Thyroid gland (tissue), 4 donors: Measurements from ENCODE around the gene HOXB1. TPM values are rescaled to one million over a fixed set of nuclear protein-coding genes. Genes with fewer than 3 reads are reported as not detected.

ENCODE experiments used
- DNase-seq, 2 donors: peaks; one replicate each; pipeline ENCODE4 v3.0.0-alpha.2; 2019
- H3K27ac ChIP-seq, 3 donors: fragments of 200-600 bp; sonication (generic); 1 replicate in 2 of 3; 2 replicates in 1 of 3; pipeline ENCODE4 v1.5.1; 2016 to 2019; ENCODE audit warnings: mild to moderate bottlenecking in 1 of 3, moderate library complexity in 1 of 3
- H3K27me3 ChIP-seq: fragments of 200-600 bp; sonication (generic); one replicate; pipeline ENCODE4 v1.5.1; 2019
- H3K36me3 ChIP-seq, 2 donors: fragments of 200-600 bp; sonication (generic); one replicate each; pipeline ENCODE4 v1.5.1; 2016 to 2019
- H3K4me1 ChIP-seq, 2 donors: fragments of 200-600 bp; sonication (generic); one replicate each; pipeline ENCODE4 v1.5.1; 2017 to 2019
- H3K4me3 ChIP-seq, 3 donors: fragments of 200-600 bp; sonication (generic); replicated peaks in 1 of 3; 1 replicate in 2 of 3; 2 replicates in 1 of 3; pipeline ENCODE4 v1.5.1; 2016; ENCODE audit warnings: mild to moderate bottlenecking in 1 of 3
- H3K9me3 ChIP-seq: fragments of 200-600 bp; sonication (generic); one replicate; pipeline ENCODE4 v1.5.1; 2017
- CTCF ChIP-seq, 6 experiments: fragments of 200-600 bp in 3 of 6; fragments of 450-650 bp in 3 of 6; sonication (generic) in 3 of 6; IDR thresholded peaks; one replicate each; pipeline ENCODE4 v1.5.1; 2016 to 2019; ENCODE audit warnings: antibody characterized with exemption in 6 of 6, mild to moderate bottlenecking in 2 of 6, inconsistent platforms in 1 of 6, moderate library complexity in 1 of 6
- POLR2A ChIP-seq, 2 donors: fragments of 450-650 bp; IDR thresholded peaks; one replicate each; pipeline ENCODE4 v1.6.1; 2017; ENCODE audit warnings: antibody characterized with exemption in 2 of 2, mild to moderate bottlenecking in 2 of 2, moderate library complexity in 1 of 2
- WGBS, 2 donors: methylation state at CpG; one replicate each; pipeline ENCODE4 v1.1.5; 2017; 5-methylcytosine and 5-hydroxymethylcytosine counted together
- intact Hi-C: fragments of 100-400 bp; cut with DNase I; formaldehyde crosslinking; loops from one replicate; pipeline ENCODE4 v1.15.1; 2023
- total RNA-seq, 4 donors: library from RNA; depleted of rRNA; stranded (reverse); fragments of >200 nt; gene quantifications; one replicate each; pipeline ENCODE4 v1.2.3, GENCODE V29; 2016

Gene HOXB1
- total RNA-seq, 4 donors from 2014 or later = not detected

- Histone ChIP-seq H3K36me3 (no peaks in the 10 kb centered on the region), H3K27ac (no peak overlapping the region), H3K9me3 (no peaks in the 10 kb centered on the region), H3K4me1 (peaks cover 4 to 9% of the 10 kb centered on the region in 2 donors), H3K27me3 (peaks cover 30% of the 10 kb centered on the region), H3K4me3 (no peak overlapping the region)
- intact Hi-C loops = no loop called here
- 19 to 22% methylated on average over 2 of the region's 2 CpGs for WGBS, 2 donors
- DNase-seq = no peak
- no peak for TF ChIP-seq POLR2A (IDR thresholded peaks at IDR 0.05)
- TF ChIP-seq CTCF (IDR thresholded peaks at IDR 0.05) = no peak
These were observed 37.0 kb upstream of the HOXB1 start for GRCh38 chr17:48567646-48568354.

- intact Hi-C loops = no loop called here
- Histone ChIP-seq H3K27ac (no peak overlapping the region), H3K36me3 (no peaks in the 10 kb centered on the region), H3K4me3 (no peak overlapping the region), H3K4me1 (peaks cover 4 to 9% of the 10 kb centered on the region in 2 donors), H3K27me3 (peaks cover 32% of the 10 kb centered on the region), H3K9me3 (no peaks in the 10 kb centered on the region)
- TF ChIP-seq POLR2A (IDR thresholded peaks at IDR 0.05) (no peak), CTCF (IDR thresholded peaks at IDR 0.05) (no peak)
- WGBS, 2 donors = 16 to 45% methylated on average over 6 of the region's 6 CpGs
- DNase-seq = no peak
These were observed 36.4 kb upstream of the HOXB1 start for GRCh38 chr17:48567209-48567608.

- Histone ChIP-seq H3K27me3 (peaks cover 33% of the 10 kb centered on the region), H3K9me3 (no peaks in the 10 kb centered on the region), H3K4me1 (peaks cover 4 to 9% of the 10 kb centered on the region in 2 donors), H3K4me3 (no peak overlapping the region), H3K36me3 (no peaks in the 10 kb centered on the region), H3K27ac (no peak overlapping the region)
- intact Hi-C loops = no loop called here
- no peak for DNase-seq
- WGBS, 2 donors = 24 to 31% methylated on average over 2 of the region's 2 CpGs
- TF ChIP-seq CTCF (IDR thresholded peaks at IDR 0.05) (no peak), POLR2A (IDR thresholded peaks at IDR 0.05) (no peak)
These were observed 35.9 kb upstream of the HOXB1 start for GRCh38 chr17:48566717-48567116.

GRCh38 chr17:48565925-48566710, 35.3 kb upstream of the HOXB1 start:
- no peaks in the 10 kb centered on the region for H3K9me3 ChIP-seq
- H3K4me1 ChIP-seq = peaks cover 4 to 9% of the 10 kb centered on the region in 2 donors
- TF ChIP-seq CTCF (IDR thresholded peaks at IDR 0.05) = no peak
- TF ChIP-seq POLR2A (IDR thresholded peaks at IDR 0.05) = no peak
- intact Hi-C loops = no loop called here
- no peak for DNase-seq
- H3K4me3 ChIP-seq = no peak overlapping the region
- H3K27ac ChIP-seq = no peak overlapping the region
- H3K27me3 ChIP-seq = peaks cover 33% of the 10 kb centered on the region
- no peaks in the 10 kb centered on the region for H3K36me3 ChIP-seq
- 25 to 30% methylated on average over 4 of the region's 4 CpGs for WGBS, 2 donors

- Histone ChIP-seq H3K9me3 (no peaks in the 10 kb centered on the region), H3K4me1 (peaks cover 4 to 9% of the 10 kb centered on the region in 2 donors), H3K36me3 (no peaks in the 10 kb centered on the region), H3K4me3 (no peak overlapping the region), H3K27ac (peak overlapping the region in 1 of 3 donors; percentile 55), H3K27me3 (peaks cover 24% of the 10 kb centered on the region)
- 23 to 27% methylated on average over 2 of the region's 2 CpGs for WGBS, 2 donors
- no peak for DNase-seq
- intact Hi-C loops = no loop called here
- no peak for TF ChIP-seq CTCF (IDR thresholded peaks at IDR 0.05)
- TF ChIP-seq POLR2A (IDR thresholded peaks at IDR 0.05) = no peak
These were observed 34.3 kb upstream of the HOXB1 start for GRCh38 chr17:48565022-48565554.
